ENCODE results near the gene ABCB1.
"Not testable (repeated sequence)": the region's sequence is repeated elsewhere in the genome, so short reads cannot be mapped to it uniquely, and the experiment has no call there.

ABCB1 gene

GRCh38 chr7:87511510-87511909 is 89.2 kb downstream of the ABCB1 start:
- no peak for DNase-seq

- DNase-seq, result no peak
Measured at GRCh38 chr7:87510411-87510875, 90.2 kb downstream of the ABCB1 start.

- DNase-seq, result no peak
Measured at GRCh38 chr7:87507446-87507845, 93.2 kb downstream of the ABCB1 start.

- no peak for DNase-seq
Measured at GRCh38 chr7:87506246-87507180, 94.2 kb downstream of the ABCB1 start.

GRCh38 chr7:87505557-87506245 is 95.0 kb downstream of the ABCB1 start:
- DNase-seq, result no peak

GRCh38 chr7:87505122-87505521 is 95.6 kb downstream of the ABCB1 start:
- DNase-seq, result no peak

GRCh38 chr7:87499494-87499893 is 101.2 kb downstream of the ABCB1 start:
- DNase-seq, result no peak

- no peak for DNase-seq
Measured at GRCh38 chr7:87498893-87499292, 101.8 kb downstream of the ABCB1 start.

- no peak for DNase-seq
Measured at GRCh38 chr7:87497482-87497881, 103.2 kb downstream of the ABCB1 start.

- no peak for DNase-seq
Measured at GRCh38 chr7:87495366-87495765, 105.3 kb downstream of the ABCB1 start.

- DNase-seq, result no peak
Measured at GRCh38 chr7:87494454-87494853, 106.2 kb downstream of the ABCB1 start.

- DNase-seq, result no peak
Measured at GRCh38 chr7:87483131-87483530, 117.6 kb downstream of the ABCB1 start.

GRCh38 chr7:87482115-87482514 is 118.6 kb downstream of the ABCB1 start:
- DNase-seq, result no peak

- DNase-seq, result no peak
Measured at GRCh38 chr7:87480386-87480785, 120.3 kb downstream of the ABCB1 start.

GRCh38 chr7:87479951-87480350 is 120.7 kb downstream of the ABCB1 start:
- DNase-seq, result no peak

- DNase-seq, result no peak
Measured at GRCh38 chr7:87476179-87476557, 124.5 kb downstream of the ABCB1 start.

- no peak for DNase-seq
Measured at GRCh38 chr7:87475359-87476178, 125.1 kb downstream of the ABCB1 start, which contains the start of gene ABCB4. Gene ABCB4 (minus strand): TSS chr7:87475680. CDS start chr7:87475465, 215 bp downstream.

- no peak for DNase-seq
Measured at GRCh38 chr7:87474533-87475358, 125.9 kb downstream of the ABCB1 start.

GRCh38 chr7:87473986-87474385 is 126.7 kb downstream of the ABCB1 start:
- no peak for DNase-seq

- no peak for DNase-seq
Measured at GRCh38 chr7:87473192-87473591, 127.5 kb downstream of the ABCB1 start.

GRCh38 chr7:87471473-87471872 is 129.2 kb downstream of the ABCB1 start:
- no peak for DNase-seq

GRCh38 chr7:87469204-87469603 is 131.5 kb downstream of the ABCB1 start:
- DNase-seq, result not testable (repeated sequence)
